ENCODE measurements around the gene NUMB.

Gene NUMB

GRCh38 chr14:73243341-73243740 lies 215.0 kb downstream of the NUMB start:
- H3K27me3 Mint-ChIP-seq = peaks cover 77% of the 10 kb centered on the region
- H3K9me3 Mint-ChIP-seq = no peaks in the 10 kb centered on the region
- no peak for DNase-seq
- H3K4me3 Mint-ChIP-seq = no peak overlapping the region
- H3K4me1 Mint-ChIP-seq (ENCODE audit: low read depth) = peaks cover 29% of the 10 kb centered on the region
- no peak overlapping the region for H3K27ac Mint-ChIP-seq
- H3K36me3 Mint-ChIP-seq (ENCODE audit: low read depth) = no peaks in the 10 kb centered on the region

- Mint-ChIP-seq H3K27me3 (peaks cover 78% of the 10 kb centered on the region), H3K4me1 (ENCODE audit: low read depth) (peaks cover 29% of the 10 kb centered on the region), H3K4me3 (no peak overlapping the region), H3K9me3 (no peaks in the 10 kb centered on the region), H3K36me3 (ENCODE audit: low read depth) (no peaks in the 10 kb centered on the region), H3K27ac (no peak overlapping the region)
- no peak for DNase-seq
Observed at GRCh38 chr14:73242357-73242901, 215.9 kb downstream of the NUMB start.

GRCh38 chr14:73241481-73242165 lies 216.7 kb downstream of the NUMB start:
- Mint-ChIP-seq H3K4me1 (ENCODE audit: low read depth) (peaks cover 27% of the 10 kb centered on the region), H3K27me3 (peaks cover 77% of the 10 kb centered on the region), H3K9me3 (no peaks in the 10 kb centered on the region), H3K36me3 (ENCODE audit: low read depth) (no peaks in the 10 kb centered on the region), H3K4me3 (no peak overlapping the region), H3K27ac (no peak overlapping the region)
- no peak for DNase-seq

GRCh38 chr14:73240816-73241480 lies 217.4 kb downstream of the NUMB start:
- Mint-ChIP-seq H3K4me3 (no peak overlapping the region), H3K4me1 (ENCODE audit: low read depth) (peaks cover 24% of the 10 kb centered on the region), H3K27me3 (peaks cover 81% of the 10 kb centered on the region), H3K27ac (no peak overlapping the region), H3K9me3 (no peaks in the 10 kb centered on the region), H3K36me3 (ENCODE audit: low read depth) (no peaks in the 10 kb centered on the region)
- no peak for DNase-seq

- Mint-ChIP-seq H3K9me3 (no peaks in the 10 kb centered on the region), H3K36me3 (ENCODE audit: low read depth) (no peaks in the 10 kb centered on the region), H3K4me1 (ENCODE audit: low read depth) (peaks cover 20% of the 10 kb centered on the region), H3K27ac (no peak overlapping the region), H3K27me3 (peaks cover 86% of the 10 kb centered on the region), H3K4me3 (no peak overlapping the region)
- DNase-seq = peak; percentile 26
Observed at GRCh38 chr14:73239393-73240241, 218.7 kb downstream of the NUMB start.

GRCh38 chr14:73238941-73239340 lies 219.4 kb downstream of the NUMB start:
- peak; percentile 31 for DNase-seq
- Mint-ChIP-seq H3K27me3 (peaks cover 87% of the 10 kb centered on the region), H3K9me3 (no peaks in the 10 kb centered on the region), H3K27ac (no peak overlapping the region), H3K36me3 (ENCODE audit: low read depth) (no peaks in the 10 kb centered on the region), H3K4me1 (ENCODE audit: low read depth) (peaks cover 20% of the 10 kb centered on the region), H3K4me3 (no peak overlapping the region)

- no peaks in the 10 kb centered on the region for H3K9me3 Mint-ChIP-seq
- no peaks in the 10 kb centered on the region for H3K36me3 Mint-ChIP-seq (ENCODE audit: low read depth)
- peak; percentile 37 for DNase-seq
- peak overlapping the region; percentile 49 for H3K4me3 Mint-ChIP-seq
- no peak overlapping the region for H3K27ac Mint-ChIP-seq
- peaks cover 87% of the 10 kb centered on the region for H3K27me3 Mint-ChIP-seq
- peaks cover 17% of the 10 kb centered on the region for H3K4me1 Mint-ChIP-seq (ENCODE audit: low read depth)
Observed at GRCh38 chr14:73238424-73238852, 219.9 kb downstream of the NUMB start.

GRCh38 chr14:73237786-73238423 lies 220.4 kb downstream of the NUMB start:
- H3K9me3 Mint-ChIP-seq = no peaks in the 10 kb centered on the region
- peak overlapping the region; percentile 49 for H3K4me3 Mint-ChIP-seq
- H3K36me3 Mint-ChIP-seq (ENCODE audit: low read depth) = no peaks in the 10 kb centered on the region
- no peak overlapping the region for H3K27ac Mint-ChIP-seq
- peaks cover 87% of the 10 kb centered on the region for H3K27me3 Mint-ChIP-seq
- DNase-seq = peak; percentile 29
- H3K4me1 Mint-ChIP-seq (ENCODE audit: low read depth) = peaks cover 17% of the 10 kb centered on the region

- peaks cover 87% of the 10 kb centered on the region for H3K27me3 Mint-ChIP-seq
- peaks cover 13% of the 10 kb centered on the region for H3K4me1 Mint-ChIP-seq (ENCODE audit: low read depth)
- H3K27ac Mint-ChIP-seq = no peak within 1 kb of the TSS
- H3K36me3 Mint-ChIP-seq (ENCODE audit: low read depth) = no peaks in the 10 kb centered on the region
- no peaks in the 10 kb centered on the region for H3K9me3 Mint-ChIP-seq
- peak within 1 kb of the TSS; percentile 49 for H3K4me3 Mint-ChIP-seq
- DNase-seq = peak; percentile 34
Observed at GRCh38 chr14:73237219-73237785, 221.0 kb downstream of the NUMB start, which contains the start of gene PAPLN. PAPLN (plus strand) TSS chr14:73237506; CDS start chr14:73239779, 2,273 bp downstream.

GRCh38 chr14:73236752-73237218 lies 221.6 kb downstream of the NUMB start:
- Mint-ChIP-seq H3K27me3 (peaks cover 85% of the 10 kb centered on the region), H3K36me3 (ENCODE audit: low read depth) (no peaks in the 10 kb centered on the region), H3K9me3 (no peaks in the 10 kb centered on the region), H3K27ac (no peak overlapping the region), H3K4me1 (ENCODE audit: low read depth) (peaks cover 13% of the 10 kb centered on the region), H3K4me3 (peak overlapping the region; percentile 44)
- no peak for DNase-seq

GRCh38 chr14:73236157-73236556 lies 222.2 kb downstream of the NUMB start:
- no peak for DNase-seq
- Mint-ChIP-seq H3K9me3 (no peaks in the 10 kb centered on the region), H3K27me3 (peaks cover 79% of the 10 kb centered on the region), H3K4me3 (no peak overlapping the region), H3K36me3 (ENCODE audit: low read depth) (no peaks in the 10 kb centered on the region), H3K27ac (no peak overlapping the region), H3K4me1 (ENCODE audit: low read depth) (peaks cover 13% of the 10 kb centered on the region)

- H3K4me3 Mint-ChIP-seq = no peak overlapping the region
- H3K9me3 Mint-ChIP-seq = no peaks in the 10 kb centered on the region
- DNase-seq = no peak
- peaks cover 73% of the 10 kb centered on the region for H3K27me3 Mint-ChIP-seq
- no peak overlapping the region for H3K27ac Mint-ChIP-seq
- H3K4me1 Mint-ChIP-seq (ENCODE audit: low read depth) = peaks cover 13% of the 10 kb centered on the region
- H3K36me3 Mint-ChIP-seq (ENCODE audit: low read depth) = no peaks in the 10 kb centered on the region
Observed at GRCh38 chr14:73235531-73236155, 222.7 kb downstream of the NUMB start.

GRCh38 chr14:73234586-73235394 lies 223.6 kb downstream of the NUMB start:
- H3K27ac Mint-ChIP-seq = no peak overlapping the region
- DNase-seq = no peak
- no peak overlapping the region for H3K4me3 Mint-ChIP-seq
- peaks cover 13% of the 10 kb centered on the region for H3K4me1 Mint-ChIP-seq (ENCODE audit: low read depth)
- no peaks in the 10 kb centered on the region for H3K9me3 Mint-ChIP-seq
- no peaks in the 10 kb centered on the region for H3K36me3 Mint-ChIP-seq (ENCODE audit: low read depth)
- H3K27me3 Mint-ChIP-seq = peaks cover 65% of the 10 kb centered on the region

All from activated T-cell treated with anti-CD3 and anti-CD28 coated beads, Interleukin-2, amount 50 U/mL, for 24 hours (primary cell).